Ramos (cell line): ENCODE data around the gene IL1RAPL2.

ENCODE experiments used
- in situ Hi-C: fragments of 300-500 bp; cut with MboI; formaldehyde crosslinking; loops from one replicate; pipeline ENCODE4 v1.14.3; 2022; ENCODE audit warnings: low sequenced_read_pairs; ENCODE audit not compliant: unreplicated experiment

IL1RAPL2 gene

GRCh38 chrX:105120463-105120862 lies 554.5 kb downstream of the IL1RAPL2 start:
- in situ Hi-C loops = no loop called here

GRCh38 chrX:105121186-105121585 lies 555.2 kb downstream of the IL1RAPL2 start:
- in situ Hi-C loops = no loop called here

GRCh38 chrX:105126201-105126600 lies 560.2 kb downstream of the IL1RAPL2 start:
- in situ Hi-C loops = no loop called here

GRCh38 chrX:105134273-105134672 lies 568.3 kb downstream of the IL1RAPL2 start:
- in situ Hi-C loops = no loop called here

- in situ Hi-C loops = no loop called here
Measured at GRCh38 chrX:105136786-105137185, 570.8 kb downstream of the IL1RAPL2 start.

GRCh38 chrX:105150036-105150435 lies 584.0 kb downstream of the IL1RAPL2 start:
- in situ Hi-C loops = no loop called here

GRCh38 chrX:105150557-105150956 lies 584.6 kb downstream of the IL1RAPL2 start:
- in situ Hi-C loops = no loop called here

- in situ Hi-C loops = no loop called here
Measured at GRCh38 chrX:105167233-105167632, 601.2 kb downstream of the IL1RAPL2 start.

- in situ Hi-C loops = no loop called here
Measured at GRCh38 chrX:105168577-105168976, 602.6 kb downstream of the IL1RAPL2 start.

GRCh38 chrX:105173071-105173470 lies 607.1 kb downstream of the IL1RAPL2 start:
- in situ Hi-C loops = no loop called here

- in situ Hi-C loops = no loop called here
Measured at GRCh38 chrX:105179644-105180043, 613.6 kb downstream of the IL1RAPL2 start.

- in situ Hi-C loops = no loop called here
Measured at GRCh38 chrX:105189093-105189492, 623.1 kb downstream of the IL1RAPL2 start.

GRCh38 chrX:105190252-105190853 lies 624.4 kb downstream of the IL1RAPL2 start:
- in situ Hi-C loops = no loop called here

GRCh38 chrX:105191878-105192277 lies 625.9 kb downstream of the IL1RAPL2 start:
- in situ Hi-C loops = no loop called here

- in situ Hi-C loops = no loop called here
Measured at GRCh38 chrX:105209406-105209805, 643.4 kb downstream of the IL1RAPL2 start.

GRCh38 chrX:105210258-105210657 lies 644.3 kb downstream of the IL1RAPL2 start:
- in situ Hi-C loops = no loop called here

GRCh38 chrX:105211066-105211575 lies 645.1 kb downstream of the IL1RAPL2 start:
- in situ Hi-C loops = no loop called here

- in situ Hi-C loops = no loop called here
Measured at GRCh38 chrX:105219454-105220401, 653.7 kb downstream of the IL1RAPL2 start.

- in situ Hi-C loops = no loop called here
Measured at GRCh38 chrX:105220636-105221035, 654.6 kb downstream of the IL1RAPL2 start, which contains the start of gene TEX13A. TEX13A (minus strand) TSS chrX:105220694; CDS start chrX:105220397, 297 bp downstream.

- in situ Hi-C loops = no loop called here
Measured at GRCh38 chrX:105221374-105221773, 655.4 kb downstream of the IL1RAPL2 start.

- in situ Hi-C loops = no loop called here
Measured at GRCh38 chrX:105226499-105226898, 660.5 kb downstream of the IL1RAPL2 start.
